Loucy (cell line): ENCODE data around the gene RCAN3.

Experiments used
- EZH2phosphoT487 ChIP-seq: fragments of 200-600 bp; IDR thresholded peaks from 2 replicates; pipeline ENCODE4 v1.6.1; 2018; ENCODE audit warnings: antibody characterized with exemption, mild to moderate bottlenecking, moderate library complexity, borderline replicate concordance
- TF ChIP-seq, protein P1 (sequence below): fragments of 200-600 bp; sonication (generic); conservative IDR thresholded peaks from 2 replicates; pipeline ENCODE4 v1.5.1; 2014; ENCODE audit warnings: mild to moderate bottlenecking, antibody characterized with exemption, low read length

DNA sequence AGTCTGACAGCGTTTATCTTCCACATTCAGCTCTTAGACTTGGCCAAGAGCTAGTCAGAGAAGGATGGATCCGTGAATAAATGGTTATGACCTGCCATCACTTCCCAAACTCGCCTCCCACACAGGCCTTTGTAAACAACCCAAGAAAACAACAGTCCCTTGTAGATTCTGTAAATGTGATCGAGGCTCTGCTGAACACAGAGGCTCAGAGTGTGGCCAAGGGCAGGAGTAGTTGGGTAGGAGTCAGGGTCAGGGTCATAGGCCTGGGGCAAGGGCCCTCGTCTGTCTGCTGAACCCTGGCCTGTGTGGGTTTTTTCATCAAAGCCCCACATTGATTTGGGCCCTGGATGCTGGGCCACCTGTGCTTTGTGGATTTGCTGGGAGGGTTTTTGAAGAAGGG lies 85.9 kb downstream of the RCAN3 start:
- TF ChIP-seq, protein P1, sequence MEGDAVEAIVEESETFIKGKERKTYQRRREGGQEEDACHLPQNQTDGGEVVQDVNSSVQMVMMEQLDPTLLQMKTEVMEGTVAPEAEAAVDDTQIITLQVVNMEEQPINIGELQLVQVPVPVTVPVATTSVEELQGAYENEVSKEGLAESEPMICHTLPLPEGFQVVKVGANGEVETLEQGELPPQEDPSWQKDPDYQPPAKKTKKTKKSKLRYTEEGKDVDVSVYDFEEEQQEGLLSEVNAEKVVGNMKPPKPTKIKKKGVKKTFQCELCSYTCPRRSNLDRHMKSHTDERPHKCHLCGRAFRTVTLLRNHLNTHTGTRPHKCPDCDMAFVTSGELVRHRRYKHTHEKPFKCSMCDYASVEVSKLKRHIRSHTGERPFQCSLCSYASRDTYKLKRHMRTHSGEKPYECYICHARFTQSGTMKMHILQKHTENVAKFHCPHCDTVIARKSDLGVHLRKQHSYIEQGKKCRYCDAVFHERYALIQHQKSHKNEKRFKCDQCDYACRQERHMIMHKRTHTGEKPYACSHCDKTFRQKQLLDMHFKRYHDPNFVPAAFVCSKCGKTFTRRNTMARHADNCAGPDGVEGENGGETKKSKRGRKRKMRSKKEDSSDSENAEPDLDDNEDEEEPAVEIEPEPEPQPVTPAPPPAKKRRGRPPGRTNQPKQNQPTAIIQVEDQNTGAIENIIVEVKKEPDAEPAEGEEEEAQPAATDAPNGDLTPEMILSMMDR, result no peak
- TF ChIP-seq EZH2phosphoT487, result no peak
